H1 (cell line): ENCODE results near the gene ZFAND3. TPM values are rescaled to one million over a fixed set of nuclear protein-coding genes. Genes with fewer than 3 reads are reported as not detected.

Source experiments
- polyA plus RNA-seq, 7 experiments: library from polyadenylated mRNA; depleted of rRNA in 3 of 7; stranded (reverse) in 5 of 7; unstranded in 2 of 7; fragments of >200 nt in 5 of 7; fragments of 200-250 nt in 2 of 7; gene quantifications; 1 replicate in 5 of 7; 2 replicates in 1 of 7; 4 replicates in 1 of 7; pipeline versions ENCODE4 v1.2.1 to v1.2.3, GENCODE V29; 2011 to 2013; ENCODE audit warnings: missing spikeins in 2 of 7, mixed read lengths in 2 of 7
- total RNA-seq: library from RNA; stranded (reverse); fragmentation: NEBNext Ultra II Directional; extraction: Animal tissue kit (Norgen Biotek cat#: 25700); gene quantifications from 2 replicates; pipeline ENCODE4 v1.2.1, GENCODE V29; 2021
- TF ChIP-seq, protein P1 (sequence below): IDR thresholded peaks from 2 replicates; pipeline ENCODE4 v1.6.1; 2012; ENCODE audit warnings: inconsistent platforms

The ZFAND3 gene
- total and polyA plus RNA-seq, 2 of the 8 experiments (the other 6 are each of a cell fraction or from before 2014, with no cell fraction given) = 13.0 to 51.3 TPM

DNA sequence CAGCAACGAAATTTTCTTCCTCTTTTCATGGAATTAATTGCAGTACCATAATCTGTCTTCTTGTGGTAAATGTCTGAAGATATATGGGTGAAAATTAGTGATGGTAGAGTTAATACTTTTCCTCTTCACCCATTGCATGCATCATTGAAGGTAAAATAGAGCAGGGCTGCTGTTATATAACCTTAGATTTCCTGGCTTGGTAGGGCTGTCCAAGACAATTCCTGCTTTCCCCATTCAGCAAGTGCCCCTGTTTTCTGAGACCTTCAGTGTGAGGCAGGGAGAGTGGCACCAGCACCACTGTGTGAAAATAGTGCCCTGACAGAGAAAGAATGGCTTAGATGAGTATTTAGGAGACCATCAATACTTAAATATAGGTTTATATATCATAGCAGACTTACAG lies 202.0 kb downstream of the ZFAND3 start (continued):
- TF ChIP-seq, protein P1, sequence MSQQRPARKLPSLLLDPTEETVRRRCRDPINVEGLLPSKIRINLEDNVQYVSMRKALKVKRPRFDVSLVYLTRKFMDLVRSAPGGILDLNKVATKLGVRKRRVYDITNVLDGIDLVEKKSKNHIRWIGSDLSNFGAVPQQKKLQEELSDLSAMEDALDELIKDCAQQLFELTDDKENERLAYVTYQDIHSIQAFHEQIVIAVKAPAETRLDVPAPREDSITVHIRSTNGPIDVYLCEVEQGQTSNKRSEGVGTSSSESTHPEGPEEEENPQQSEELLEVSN = no peak
